HepG2 (cell line): ENCODE measurements around the gene GOLGA3. TPM values are rescaled to one million over a fixed set of nuclear protein-coding genes. Genes with fewer than 3 reads are reported as not detected.

Experiments
- CCAR2 ChIP-seq: fragments of 200-400 bp; formaldehyde crosslinking; optimal IDR thresholded peaks from 2 replicates; pipeline ENCODE3; 2018; ENCODE audit warnings: low read depth, mild to moderate bottlenecking, low read length, moderate library complexity
- CREB1 ChIP-seq, 2 experiments: fragments of 450-650 bp in 1 of 2; IDR thresholded peaks; 2 replicates each; pipeline ENCODE4 v1.6.1; 2016 to 2017; ENCODE audit warnings: control low read depth in 1 of 2, mild to moderate bottlenecking in 1 of 2, missing compliant biosample characterization in 1 of 2, missing genetic modification characterization in 1 of 2
- DNMT3B ChIP-seq: conservative IDR thresholded peaks from 2 replicates; pipeline ENCODE4 v1.6.1; 2016; ENCODE audit warnings: missing biosample characterization, control low read depth
- EED ChIP-seq: sonication (generic); formaldehyde crosslinking; IDR thresholded peaks from 2 replicates; pipeline ENCODE4 v1.5.0; 2020; ENCODE audit warnings: mild to moderate bottlenecking, missing genetic modification reagents
- HOMEZ ChIP-seq: IDR thresholded peaks from 2 replicates; pipeline ENCODE4 v1.6.1; 2016; ENCODE audit warnings: low read depth
- MXD4 ChIP-seq: IDR thresholded peaks from 2 replicates; pipeline ENCODE4 v1.6.1; 2016; ENCODE audit warnings: mild to moderate bottlenecking, missing biosample characterization, missing genetic modification reagents
- MYPOP ChIP-seq: sonication (generic); formaldehyde crosslinking; IDR thresholded peaks from 2 replicates; pipeline ENCODE4 v1.8.1; 2023; ENCODE audit warnings: mild to moderate bottlenecking, moderate library complexity, missing genetic modification reagents
- NFKB2 ChIP-seq: sonication (generic); formaldehyde crosslinking; IDR thresholded peaks from 2 replicates; pipeline ENCODE4 v1.4.0; 2020; ENCODE audit warnings: missing genetic modification reagents, borderline replicate concordance
- PHF8 ChIP-seq: sonication (generic); formaldehyde crosslinking; IDR thresholded peaks from 2 replicates; pipeline ENCODE4 v1.5.0; 2020; ENCODE audit warnings: missing genetic modification reagents
- RARA ChIP-seq: IDR thresholded peaks from 2 replicates; pipeline ENCODE4 v1.6.1; 2016; ENCODE audit warnings: missing genetic modification reagents, missing compliant biosample characterization
- REST ChIP-seq, 2 experiments: IDR thresholded peaks; 2 replicates each; pipeline ENCODE4 v1.6.1; 2011 to 2012; ENCODE audit warnings: low read length in 2 of 2, borderline replicate concordance in 1 of 2, low read depth in 1 of 2, mild to moderate bottlenecking in 1 of 2, moderate library complexity in 1 of 2
- REXO4 ChIP-seq: sonication (generic); formaldehyde crosslinking; IDR thresholded peaks from 2 replicates; pipeline ENCODE4 v1.8.0; 2022; ENCODE audit warnings: missing genetic modification reagents, mild to moderate bottlenecking, borderline replicate concordance
- USF2 ChIP-seq, 2 experiments: sonication (generic) in 1 of 2; formaldehyde crosslinking in 1 of 2; IDR thresholded peaks; 2 replicates each; pipeline versions ENCODE4 v1.5.1 to v1.6.1; 2011 to 2020; ENCODE audit warnings: borderline replicate concordance in 1 of 2, low read depth in 1 of 2, low read length in 1 of 2, mild to moderate bottlenecking in 1 of 2, missing genetic modification reagents in 1 of 2, moderate library complexity in 1 of 2
- WIZ ChIP-seq: sonication (generic); formaldehyde crosslinking; IDR thresholded peaks from 2 replicates; pipeline ENCODE4 v1.5.1; 2020; ENCODE audit warnings: mild to moderate bottlenecking, missing genetic modification reagents
- XBP1 ChIP-seq: sonication (generic); formaldehyde crosslinking; IDR thresholded peaks from 2 replicates; pipeline ENCODE4 v1.5.0; 2020; ENCODE audit warnings: missing genetic modification reagents
- ZBTB8A ChIP-seq: sonication (generic); formaldehyde crosslinking; IDR thresholded peaks from 2 replicates; pipeline ENCODE4 v1.4.0; 2020; ENCODE audit warnings: mild to moderate bottlenecking, low read depth, missing genetic modification reagents, borderline replicate concordance
- ZFP62 ChIP-seq: sonication (generic); formaldehyde crosslinking; IDR thresholded peaks from 2 replicates; pipeline ENCODE4 v1.4.0; 2020; ENCODE audit warnings: missing genetic modification reagents
- ZNF121 ChIP-seq: sonication (generic); formaldehyde crosslinking; IDR thresholded peaks from 2 replicates; pipeline ENCODE4 v1.5.0; 2020; ENCODE audit warnings: mild to moderate bottlenecking, missing genetic modification reagents
- ZNF296 ChIP-seq: sonication (generic); formaldehyde crosslinking; conservative IDR thresholded peaks from 2 replicates; pipeline ENCODE4 v1.5.0; 2020; ENCODE audit warnings: mild to moderate bottlenecking, missing genetic modification reagents
- ZNF563 ChIP-seq: sonication (generic); formaldehyde crosslinking; IDR thresholded peaks from 2 replicates; pipeline ENCODE4 v1.8.0; 2022; ENCODE audit warnings: mild to moderate bottlenecking, moderate library complexity, missing genetic modification reagents
- ZNF781 ChIP-seq: sonication (generic); formaldehyde crosslinking; IDR thresholded peaks from 2 replicates; pipeline ENCODE4 v1.5.1; 2020; ENCODE audit warnings: borderline replicate concordance, mild to moderate bottlenecking, missing genetic modification reagents; ENCODE audit errors: not compliant biosample characterization
- polyA plus RNA-seq, 8 experiments: library from polyadenylated mRNA; depleted of rRNA in 3 of 8; stranded (reverse) in 7 of 8; unstranded in 1 of 8; fragments of >200 nt; fragmentation: Illumina TruSeq in 4 of 8; extraction: Trizol in 4 of 8; gene quantifications; 2 replicates each; pipeline versions ENCODE4 v1.2.1 to v1.2.3, GENCODE V29; 2011 to 2016; ENCODE audit warnings: low read depth in 4 of 8, missing spikeins in 1 of 8, mixed read lengths in 1 of 8; ENCODE audit not compliant: insufficient read depth in 1 of 8
- total RNA-seq, 5 experiments: library from RNA; depleted of rRNA; stranded (reverse); fragments of >200 nt; fragmentation: Illumina TruSeq; extraction: Trizol; gene quantifications; 2 replicates each; pipeline ENCODE4 v1.2.3, GENCODE V29; 2016; ENCODE audit warnings: low read depth in 1 of 5

Gene GOLGA3
- total and polyA plus RNA-seq, 2 of the 13 experiments (the other 11 are each of a cell fraction or from before 2014, with no cell fraction given), result 22.0 to 43.0 TPM

- peak; percentile 81; the same call in 1 of the 2 replicates for TF ChIP-seq MYPOP (CRISPR knock-in tag)
- peak; percentile 96 for TF ChIP-seq PHF8 (CRISPR knock-in tag)
- TF ChIP-seq ZNF296 (CRISPR knock-in tag), result no peak
- no peak for TF ChIP-seq REXO4 (CRISPR knock-in tag)
- TF ChIP-seq USF2 (IDR thresholded peaks at IDR 0.05; ENCODE audit: low read depth, low read length), result no peak
- TF ChIP-seq USF2 (CRISPR knock-in tag; IDR thresholded peaks at IDR 0.05; ENCODE audit: borderline replicate concordance), result no peak
- TF ChIP-seq ZNF781 (CRISPR knock-in tag), result peak; percentile 70
- no peak for TF ChIP-seq CCAR2
- no peak for TF ChIP-seq REST (IDR thresholded peaks at IDR 0.05; ENCODE audit: borderline replicate concordance in 1 of 2, low read depth in 1 of 2, low read length in 2 of 2)
- peak; percentile 18; the same call in 1 of the 2 replicates for TF ChIP-seq ZNF121 (CRISPR knock-in tag)
- no peak for TF ChIP-seq ZBTB8A
- no peak for TF ChIP-seq DNMT3B (CRISPR knock-in tag)
- no peak for TF ChIP-seq CREB1 (IDR thresholded peaks at IDR 0.05)
- no peak for TF ChIP-seq CREB1 (CRISPR knock-in tag; IDR thresholded peaks at IDR 0.05)
- TF ChIP-seq XBP1 (CRISPR knock-in tag), result no peak
- peak; percentile 61; the same call in 1 of the 2 replicates for TF ChIP-seq NFKB2 (CRISPR knock-in tag)
- no peak; the same call in 1 of the 2 replicates for TF ChIP-seq MXD4
- TF ChIP-seq ZFP62 (CRISPR knock-in tag), result no peak
- TF ChIP-seq HOMEZ, result no peak
- no peak for TF ChIP-seq WIZ (CRISPR knock-in tag)
- TF ChIP-seq EED, result no peak
- no peak; the same call in 1 of the 2 replicates for TF ChIP-seq ZNF563 (CRISPR knock-in tag)
- TF ChIP-seq RARA, result no peak
Measured at GRCh38 chr12:132761921-132762583, 66.6 kb downstream of the GOLGA3 start (continued).
